Measurements from ENCODE around the gene TRAPPC11.
A peak's percentile ranks its signal among the peaks of the same experiment; 100 is the strongest.
"Not testable (repeated sequence)": the region's sequence is repeated elsewhere in the genome, so short reads cannot be mapped to it uniquely, and the experiment has no call there.

The TRAPPC11 gene

GRCh38 chr4:183659029-183659871 is at the start of gene TRAPPC11, which contains the start of gene RWDD4:
TRAPPC11 (plus strand) TSS chr4:183659293; CDS start chr4:183663868, 4,575 bp downstream.
RWDD4 (minus strand) TSS chr4:183659185; CDS start chr4:183658952, 233 bp downstream.
- peak; percentile 23 for FAIRE-seq

- no peak for FAIRE-seq
These were observed 49.1 kb upstream of the TRAPPC11 start for GRCh38 chr4:183610033-183610432.

- FAIRE-seq, result no peak
These were observed 48.5 kb upstream of the TRAPPC11 start for GRCh38 chr4:183610613-183611012.

- FAIRE-seq, result no peak
These were observed 47.8 kb upstream of the TRAPPC11 start for GRCh38 chr4:183611210-183611830.

GRCh38 chr4:183612329-183613250 is 46.5 kb upstream of the TRAPPC11 start:
- no peak for FAIRE-seq

- no peak for FAIRE-seq
These were observed 42.0 kb upstream of the TRAPPC11 start for GRCh38 chr4:183617075-183617474.

GRCh38 chr4:183618681-183619080 is 40.4 kb upstream of the TRAPPC11 start:
- FAIRE-seq, result no peak

GRCh38 chr4:183620421-183620820 is 38.7 kb upstream of the TRAPPC11 start:
- no peak for FAIRE-seq

GRCh38 chr4:183621875-183622274 is 37.2 kb upstream of the TRAPPC11 start:
- no peak for FAIRE-seq

GRCh38 chr4:183624548-183624947 is 34.5 kb upstream of the TRAPPC11 start:
- FAIRE-seq, result no peak

GRCh38 chr4:183626168-183626567 is 32.9 kb upstream of the TRAPPC11 start:
- no peak for FAIRE-seq

GRCh38 chr4:183627286-183627685 is 31.8 kb upstream of the TRAPPC11 start:
- FAIRE-seq, result not testable (repeated sequence)

GRCh38 chr4:183627979-183628588 is 31.0 kb upstream of the TRAPPC11 start:
- no peak for FAIRE-seq

- FAIRE-seq, result no peak
These were observed 27.4 kb upstream of the TRAPPC11 start for GRCh38 chr4:183631577-183632198.

GRCh38 chr4:183632689-183633088 is 26.4 kb upstream of the TRAPPC11 start:
- FAIRE-seq, result no peak

- FAIRE-seq, result no peak
These were observed 25.4 kb upstream of the TRAPPC11 start for GRCh38 chr4:183633476-183634400.

- FAIRE-seq, result no peak
These were observed 23.8 kb upstream of the TRAPPC11 start for GRCh38 chr4:183635321-183635720.

GRCh38 chr4:183635741-183636140 is 23.4 kb upstream of the TRAPPC11 start:
- no peak for FAIRE-seq

GRCh38 chr4:183636503-183636902 is 22.6 kb upstream of the TRAPPC11 start:
- FAIRE-seq, result no peak

- no peak for FAIRE-seq
These were observed 22.2 kb upstream of the TRAPPC11 start for GRCh38 chr4:183636923-183637322.

GRCh38 chr4:183637461-183637860 is 21.6 kb upstream of the TRAPPC11 start:
- FAIRE-seq, result no peak
